ENCODE data around the gene RGS4. TPM values are rescaled to one million over a fixed set of nuclear protein-coding genes. Genes with fewer than 3 reads are reported as not detected.

The RGS4 gene
- total RNA-seq, 1 experiment from 2014 or later: 0.23 TPM

DNA sequence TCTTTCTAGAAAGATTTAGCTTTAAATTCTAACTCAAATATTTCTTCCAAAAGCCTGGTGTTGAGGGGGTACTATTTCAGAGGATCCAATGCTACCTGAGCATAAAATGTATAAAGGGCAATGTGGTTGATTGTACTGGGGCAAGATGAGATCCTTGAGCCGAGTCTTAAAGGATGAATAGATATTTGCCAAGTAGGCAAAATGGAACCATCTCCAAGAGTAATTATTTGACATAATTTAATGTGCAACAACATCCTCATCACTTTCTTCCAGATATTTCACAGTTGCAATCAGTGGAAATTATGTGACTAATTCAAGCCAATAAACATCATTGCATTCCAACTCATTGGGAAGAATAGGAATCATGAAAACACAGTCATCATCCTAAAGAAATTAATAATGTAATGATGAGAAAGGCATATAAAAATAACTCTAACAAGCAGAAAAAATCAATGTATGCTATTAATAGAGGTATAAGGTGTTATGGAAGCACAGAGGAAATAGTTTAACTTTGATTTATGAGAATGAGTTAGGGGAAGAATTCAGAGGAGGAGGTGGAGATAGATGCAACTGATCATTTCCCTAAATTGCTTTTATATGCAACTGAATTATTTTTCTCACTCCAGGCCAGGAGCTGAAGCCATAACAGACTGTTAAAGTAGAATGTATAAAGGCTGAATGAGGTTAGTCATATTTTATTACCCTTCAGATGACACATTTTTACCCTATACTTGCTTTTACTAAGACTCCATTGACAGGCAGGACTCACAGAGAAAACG lies 30.0 kb upstream of the RGS4 start:
- H3K4me3 Mint-ChIP-seq (ENCODE audit: unreplicated experiment): no peak overlapping the region
- POLR2A ChIA-PET: no interaction called here
- intact Hi-C loops (cut with micrococcal nuclease; ENCODE audit: unreplicated experiment): no loop called here

GRCh38 chr1:163039707-163040093 lies 29.5 kb upstream of the RGS4 start:
- H3K27me3 ChIP-seq (replicated peaks; ENCODE audit: control insufficient read depth, insufficient read depth, low read length): no peaks in the 10 kb centered on the region
- H3K36me3 Mint-ChIP-seq (ENCODE audit: insufficient read depth, unreplicated experiment): no peaks in the 10 kb centered on the region
- no peak for TF ChIP-seq CTCF (IDR thresholded peaks at IDR 0.05; ENCODE audit: insufficient read depth in 1 of 2, low read depth in 1 of 2, low read length in 1 of 2, severe bottlenecking in 1 of 2, unreplicated experiment in 1 of 2)
- DNase-seq: no peak
- H3K27ac Mint-ChIP-seq (ENCODE audit: unreplicated experiment): no peak overlapping the region
- peaks cover 7% of the 10 kb centered on the region for H3K27me3 Mint-ChIP-seq (ENCODE audit: insufficient read depth, unreplicated experiment)
- H3K9me3 ChIP-seq: no peaks in the 10 kb centered on the region
- ChIA-PET CTCF (no interaction called here), POLR2A (no interaction called here)
- H3K4me3 Mint-ChIP-seq (ENCODE audit: unreplicated experiment): no peak overlapping the region
- H3K4me3 ChIP-seq (ENCODE audit: low read depth, low read length): no peak overlapping the region
- intact Hi-C loops (cut with micrococcal nuclease; ENCODE audit: unreplicated experiment): no loop called here
- H3K4me1 Mint-ChIP-seq (ENCODE audit: low read depth, unreplicated experiment): no peaks in the 10 kb centered on the region
- BruUV-seq (replicated peaks): no TSS peak
- no peaks in the 10 kb centered on the region for H3K36me3 ChIP-seq (ENCODE audit: control insufficient read depth, insufficient read depth, low read length)
- H3K4me1 ChIP-seq: no peaks in the 10 kb centered on the region
- H3K9me3 Mint-ChIP-seq (ENCODE audit: unreplicated experiment): no peaks in the 10 kb centered on the region

More for the DNA sequence above, 30.0 kb upstream of the RGS4 start:
- DNase-seq: no peak
- Histone ChIP-seq H3K4me1 (no peaks in the 10 kb centered on the region), H3K36me3 (ENCODE audit: control insufficient read depth, insufficient read depth, low read length) (no peaks in the 10 kb centered on the region), H3K9me3 (no peaks in the 10 kb centered on the region), H3K27me3 (replicated peaks; ENCODE audit: control insufficient read depth, insufficient read depth, low read length) (no peaks in the 10 kb centered on the region), H3K4me3 (ENCODE audit: low read depth, low read length) (no peak overlapping the region)
- BruUV-seq (replicated peaks): no TSS peak
- CTCF ChIA-PET: no interaction called here
- Mint-ChIP-seq H3K27me3 (ENCODE audit: insufficient read depth, unreplicated experiment) (peaks cover 1% of the 10 kb centered on the region), H3K36me3 (ENCODE audit: insufficient read depth, unreplicated experiment) (no peaks in the 10 kb centered on the region), H3K9me3 (ENCODE audit: unreplicated experiment) (no peaks in the 10 kb centered on the region), H3K27ac (ENCODE audit: unreplicated experiment) (no peak overlapping the region), H3K4me1 (ENCODE audit: low read depth, unreplicated experiment) (no peaks in the 10 kb centered on the region)
- TF ChIP-seq CTCF (IDR thresholded peaks at IDR 0.05; ENCODE audit: insufficient read depth in 1 of 2, low read depth in 1 of 2, low read length in 1 of 2, severe bottlenecking in 1 of 2, unreplicated experiment in 1 of 2): no peak

GRCh38 chr1:163046071-163046470 lies 23.1 kb upstream of the RGS4 start:
- Mint-ChIP-seq H3K4me1 (ENCODE audit: low read depth, unreplicated experiment) (no peaks in the 10 kb centered on the region), H3K4me3 (ENCODE audit: unreplicated experiment) (no peak overlapping the region), H3K27me3 (ENCODE audit: insufficient read depth, unreplicated experiment) (peaks cover 16% of the 10 kb centered on the region), H3K9me3 (ENCODE audit: unreplicated experiment) (no peaks in the 10 kb centered on the region), H3K27ac (ENCODE audit: unreplicated experiment) (no peak overlapping the region), H3K36me3 (ENCODE audit: insufficient read depth, unreplicated experiment) (peaks cover 5% of the 10 kb centered on the region)
- CTCF ChIA-PET: no interaction called here
- Histone ChIP-seq H3K4me3 (ENCODE audit: low read depth, low read length) (no peak overlapping the region), H3K4me1 (no peaks in the 10 kb centered on the region), H3K27me3 (replicated peaks; ENCODE audit: control insufficient read depth, insufficient read depth, low read length) (no peaks in the 10 kb centered on the region; the same call in 1 of the 2 replicates), H3K9me3 (no peaks in the 10 kb centered on the region), H3K36me3 (ENCODE audit: control insufficient read depth, insufficient read depth, low read length) (no peaks in the 10 kb centered on the region)
- TF ChIP-seq CTCF (IDR thresholded peaks at IDR 0.05; ENCODE audit: insufficient read depth in 1 of 2, low read depth in 1 of 2, low read length in 1 of 2, severe bottlenecking in 1 of 2, unreplicated experiment in 1 of 2): no peak
- no TSS peak for BruUV-seq (replicated peaks)
- DNase-seq: no peak
- intact Hi-C loops (cut with micrococcal nuclease; ENCODE audit: unreplicated experiment): no loop called here
- POLR2A ChIA-PET: no interaction called here
